GM12878 (cell line): Measurements from ENCODE around the gene CASQ1.

ENCODE experiments used
- BMI1 ChIP-seq: fragments of 450-650 bp; IDR thresholded peaks from 2 replicates; pipeline ENCODE4 v1.6.1; 2016; ENCODE audit warnings: mild to moderate bottlenecking, moderate library complexity, borderline replicate concordance
- CEBPB ChIP-seq, 2 experiments: fragments of 150-350 bp in 1 of 2; IDR thresholded peaks; 2 replicates each; pipeline ENCODE4 v1.6.1; 2012 to 2014; ENCODE audit warnings: low read depth in 2 of 2, low read length in 2 of 2, borderline replicate concordance in 1 of 2, inconsistent platforms in 1 of 2
- IKZF1 ChIP-seq: fragments of 450-650 bp; conservative IDR thresholded peaks from 2 replicates; pipeline ENCODE4 v1.6.1; 2017; ENCODE audit warnings: antibody characterized with exemption, mild to moderate bottlenecking
- LARP7 ChIP-seq: fragments of 450-650 bp; IDR thresholded peaks from 2 replicates; pipeline ENCODE4 v1.6.1; 2017; ENCODE audit warnings: mild to moderate bottlenecking
- NBN ChIP-seq: fragments of 450-650 bp; IDR thresholded peaks from 2 replicates; pipeline ENCODE4 v1.6.1; 2016
- NR2C2 ChIP-seq: IDR thresholded peaks from 2 replicates; pipeline ENCODE4 v1.6.1; 2011; ENCODE audit warnings: borderline replicate concordance, low read depth; ENCODE audit not compliant: control insufficient read depth, insufficient read length
- PAX5 ChIP-seq: IDR thresholded peaks from 2 replicates; pipeline ENCODE4 v1.6.1; 2011; ENCODE audit warnings: low read depth, low read length, borderline replicate concordance
- POLR2A ChIP-seq: IDR thresholded peaks from 2 replicates; pipeline ENCODE4 v1.6.1; 2011; ENCODE audit warnings: low read depth, mild to moderate bottlenecking, low read length
- POLR2AphosphoS2 ChIP-seq: IDR thresholded peaks from 2 replicates; pipeline ENCODE4 v1.6.1; 2011; ENCODE audit warnings: low read depth, mild to moderate bottlenecking, low read length, improper control_type of control experiment, moderate library complexity
- POLR2AphosphoS5 ChIP-seq: IDR thresholded peaks from 2 replicates; pipeline ENCODE4 v1.6.1; 2011; ENCODE audit warnings: mild to moderate bottlenecking, low read length, inconsistent platforms
- SMC3 ChIP-seq: IDR thresholded peaks from 2 replicates; pipeline ENCODE4 v1.6.1; 2011; ENCODE audit warnings: low read length, improper control_type of control experiment, borderline replicate concordance
- TF ChIP-seq, protein P1 (sequence below), 3 experiments: IDR thresholded peaks in 2 of 3; conservative IDR thresholded peaks in 1 of 3; 2 replicates each; pipeline ENCODE4 v1.5.1; 2011; ENCODE audit warnings: low read depth in 3 of 3, low read length in 3 of 3, mild to moderate bottlenecking in 3 of 3, control low read depth in 2 of 3, moderate library complexity in 2 of 3, inconsistent platforms in 1 of 3, mixed read lengths in 1 of 3; ENCODE audit not compliant: control insufficient read depth in 2 of 3, insufficient read depth in 1 of 3; ENCODE audit errors: extremely low read depth in 1 of 3
- TF ChIP-seq, protein P2 (sequence below): IDR thresholded peaks from 2 replicates; pipeline ENCODE4 v1.6.1; 2012; ENCODE audit warnings: low read depth, low read length, improper control_type of control experiment

DNA sequence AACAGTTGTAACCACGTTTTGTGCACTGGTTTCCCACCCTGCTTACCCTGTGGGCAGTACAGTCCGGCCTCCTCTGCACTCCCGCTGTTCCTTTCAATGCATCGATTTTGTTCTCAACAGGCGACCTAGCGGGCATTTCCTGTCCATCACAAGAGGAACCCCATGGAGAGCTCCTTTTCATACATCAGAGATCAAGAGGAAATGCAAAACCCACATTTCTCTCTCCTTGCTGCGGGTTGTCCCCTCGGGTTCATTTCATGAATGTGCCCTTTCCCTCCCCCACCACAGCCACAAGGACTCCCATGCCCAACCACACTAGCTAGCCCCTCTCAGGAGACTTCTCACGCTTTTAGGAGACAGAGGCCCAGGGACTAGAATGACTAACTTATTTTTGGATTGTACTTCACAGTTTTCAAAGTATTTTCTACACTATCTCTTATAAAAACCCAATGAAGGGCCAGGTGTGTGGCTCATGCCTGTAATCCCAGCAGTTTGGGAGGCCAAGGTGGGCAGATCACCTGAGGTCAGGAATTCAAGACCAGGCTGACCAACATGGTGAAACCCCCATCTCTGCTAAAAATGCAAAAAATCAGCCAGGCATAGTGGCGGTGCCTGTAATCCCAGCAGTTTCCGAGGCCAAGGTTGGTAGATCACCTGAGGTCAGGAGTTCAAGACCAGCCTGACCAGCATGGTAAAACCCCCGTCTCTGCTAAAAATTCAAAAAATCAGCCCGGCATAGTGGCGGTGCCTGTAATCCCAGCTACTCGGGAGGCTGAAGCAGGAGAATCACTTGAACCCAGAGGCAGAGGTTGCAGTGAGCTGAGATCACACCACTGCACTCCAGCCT is 20.6 kb upstream of the CASQ1 start:
- TF ChIP-seq POLR2AphosphoS5 (no peak), SMC3 (no peak), BMI1 (no peak), POLR2A (no peak), POLR2AphosphoS2 (no peak), PAX5 (peak; percentile 72; the same call in 1 of the 2 replicates), LARP7 (no peak), IKZF1 (peak; percentile 87), NR2C2 (no peak), NBN (no peak), CEBPB (IDR thresholded peaks at IDR 0.05; ENCODE audit: borderline replicate concordance in 1 of 2, low read depth in 2 of 2, low read length in 2 of 2) (0 out of 4 replicates have a peak, but pooled peaks of 1 of the 2 experiments have one; percentile 67)
- TF ChIP-seq, protein P1, sequence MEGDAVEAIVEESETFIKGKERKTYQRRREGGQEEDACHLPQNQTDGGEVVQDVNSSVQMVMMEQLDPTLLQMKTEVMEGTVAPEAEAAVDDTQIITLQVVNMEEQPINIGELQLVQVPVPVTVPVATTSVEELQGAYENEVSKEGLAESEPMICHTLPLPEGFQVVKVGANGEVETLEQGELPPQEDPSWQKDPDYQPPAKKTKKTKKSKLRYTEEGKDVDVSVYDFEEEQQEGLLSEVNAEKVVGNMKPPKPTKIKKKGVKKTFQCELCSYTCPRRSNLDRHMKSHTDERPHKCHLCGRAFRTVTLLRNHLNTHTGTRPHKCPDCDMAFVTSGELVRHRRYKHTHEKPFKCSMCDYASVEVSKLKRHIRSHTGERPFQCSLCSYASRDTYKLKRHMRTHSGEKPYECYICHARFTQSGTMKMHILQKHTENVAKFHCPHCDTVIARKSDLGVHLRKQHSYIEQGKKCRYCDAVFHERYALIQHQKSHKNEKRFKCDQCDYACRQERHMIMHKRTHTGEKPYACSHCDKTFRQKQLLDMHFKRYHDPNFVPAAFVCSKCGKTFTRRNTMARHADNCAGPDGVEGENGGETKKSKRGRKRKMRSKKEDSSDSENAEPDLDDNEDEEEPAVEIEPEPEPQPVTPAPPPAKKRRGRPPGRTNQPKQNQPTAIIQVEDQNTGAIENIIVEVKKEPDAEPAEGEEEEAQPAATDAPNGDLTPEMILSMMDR (IDR thresholded peaks at IDR 0.05 in 2 of 3, conservative IDR thresholded peaks at IDR 0.05 in 1 of 3; ENCODE audit: control insufficient read depth in 2 of 3, extremely low read depth in 1 of 3, insufficient read depth in 1 of 3, low read depth in 3 of 3, low read length in 3 of 3) = no peak
- TF ChIP-seq, protein P2, sequence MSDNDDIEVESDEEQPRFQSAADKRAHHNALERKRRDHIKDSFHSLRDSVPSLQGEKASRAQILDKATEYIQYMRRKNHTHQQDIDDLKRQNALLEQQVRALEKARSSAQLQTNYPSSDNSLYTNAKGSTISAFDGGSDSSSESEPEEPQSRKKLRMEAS = no peak
